HL-60 (cell line): Measurements from ENCODE around the gene NPIPB9.
"Not testable (repeated sequence)": the region's sequence is repeated elsewhere in the genome, so short reads cannot be mapped to it uniquely, and the experiment has no call there.

Experiments
- CTCF ChIP-seq: IDR thresholded peaks from one replicate; pipeline ENCODE4 v1.5.1; 2011; ENCODE audit warnings: low read length, control low read depth, inconsistent platforms; ENCODE audit not compliant: insufficient read depth
- GABPA ChIP-seq: IDR thresholded peaks from 2 replicates; pipeline ENCODE4 v1.6.1; 2012; ENCODE audit warnings: low read depth
- POLR2AphosphoS5 ChIP-seq: IDR thresholded peaks from 2 replicates; pipeline ENCODE4 v1.6.1; 2012; ENCODE audit warnings: low read depth
- REST ChIP-seq: IDR thresholded peaks from 2 replicates; pipeline ENCODE4 v1.6.1; 2012; ENCODE audit warnings: low read depth; ENCODE audit not compliant: insufficient replicate concordance

- TF ChIP-seq CTCF, POLR2AphosphoS5, REST, GABPA: not testable (repeated sequence)
Measured at GRCh38 chr16:28741295-28741694, 10.3 kb upstream of the NPIPB9 start.
